Osteocyte (in vitro differentiated cells): ENCODE results near the gene PA2G4. TPM values are rescaled to one million over a fixed set of nuclear protein-coding genes. Genes with fewer than 3 reads are reported as not detected.

Source experiments
- DNase-seq: peaks from one replicate; pipeline ENCODE4 v3.0.0; 2021; ENCODE audit warnings: mixed read lengths; ENCODE audit not compliant: unreplicated experiment; ENCODE audit errors: extremely low spot score
- H3K27ac Mint-ChIP-seq: one replicate; pipeline ENCODE4 v1.8.0; 2021; ENCODE audit warnings: mild to moderate bottlenecking, mixed read lengths; ENCODE audit not compliant: unreplicated experiment
- H3K27me3 Mint-ChIP-seq: one replicate; pipeline ENCODE4 v1.8.0; 2021; ENCODE audit warnings: mixed read lengths; ENCODE audit not compliant: unreplicated experiment
- H3K36me3 Mint-ChIP-seq: one replicate; pipeline ENCODE4 v1.8.0; 2021; ENCODE audit warnings: mixed read lengths; ENCODE audit not compliant: unreplicated experiment
- H3K4me1 Mint-ChIP-seq: one replicate; pipeline ENCODE4 v1.8.0; 2021; ENCODE audit warnings: mixed read lengths; ENCODE audit not compliant: unreplicated experiment
- H3K4me3 Mint-ChIP-seq: one replicate; pipeline ENCODE4 v1.8.0; 2021; ENCODE audit warnings: mild to moderate bottlenecking, moderate library complexity, mixed read lengths; ENCODE audit not compliant: unreplicated experiment
- H3K9me3 Mint-ChIP-seq: one replicate; pipeline ENCODE4 v1.8.0; 2021; ENCODE audit warnings: mixed read lengths; ENCODE audit not compliant: unreplicated experiment
- CTCF ChIP-seq: fragments of 200-600 bp; sonication (generic); IDR thresholded peaks from 2 replicates; pipeline ENCODE4 v1.5.0; 2021; ENCODE audit warnings: antibody characterized with exemption, mild to moderate bottlenecking, moderate library complexity
- total RNA-seq: library from RNA; stranded (reverse); gene quantifications from 2 replicates; pipeline ENCODE4 v1.2.1, GENCODE V29; 2021

The PA2G4 gene
- total RNA-seq, 1 donor from 2014 or later, result 85.9 TPM

- no peak for DNase-seq
- Mint-ChIP-seq H3K27ac (no peak overlapping the region), H3K36me3 (peaks cover 65% of the 10 kb centered on the region), H3K9me3 (no peaks in the 10 kb centered on the region), H3K4me3 (no peak overlapping the region), H3K4me1 (peaks cover 4% of the 10 kb centered on the region), H3K27me3 (no peaks in the 10 kb centered on the region)
- TF ChIP-seq CTCF, result no peak
Observed at GRCh38 chr12:56141946-56142784, 37.8 kb downstream of the PA2G4 start.

GRCh38 chr12:56143217-56143616, 38.9 kb downstream of the PA2G4 start:
- peaks cover 55% of the 10 kb centered on the region for H3K36me3 Mint-ChIP-seq
- no peaks in the 10 kb centered on the region for H3K27me3 Mint-ChIP-seq
- H3K4me1 Mint-ChIP-seq, result peaks cover 4% of the 10 kb centered on the region
- no peak overlapping the region for H3K4me3 Mint-ChIP-seq
- H3K9me3 Mint-ChIP-seq, result no peaks in the 10 kb centered on the region
- no peak overlapping the region for H3K27ac Mint-ChIP-seq
- DNase-seq, result no peak
- no peak for TF ChIP-seq CTCF

- H3K27ac Mint-ChIP-seq, result no peak overlapping the region
- H3K4me1 Mint-ChIP-seq, result peaks cover 4% of the 10 kb centered on the region
- peaks cover 49% of the 10 kb centered on the region for H3K36me3 Mint-ChIP-seq
- H3K27me3 Mint-ChIP-seq, result no peaks in the 10 kb centered on the region
- H3K9me3 Mint-ChIP-seq, result no peaks in the 10 kb centered on the region
- TF ChIP-seq CTCF, result no peak
- DNase-seq, result no peak
- H3K4me3 Mint-ChIP-seq, result no peak overlapping the region
Observed at GRCh38 chr12:56143870-56144269, 39.5 kb downstream of the PA2G4 start.

- H3K9me3 Mint-ChIP-seq, result no peaks in the 10 kb centered on the region
- peaks cover 4% of the 10 kb centered on the region for H3K4me1 Mint-ChIP-seq
- H3K36me3 Mint-ChIP-seq, result peaks cover 43% of the 10 kb centered on the region
- H3K27me3 Mint-ChIP-seq, result no peaks in the 10 kb centered on the region
- H3K27ac Mint-ChIP-seq, result peak overlapping the region; percentile 7
- no peak overlapping the region for H3K4me3 Mint-ChIP-seq
- TF ChIP-seq CTCF, result no peak
- DNase-seq, result no peak
Observed at GRCh38 chr12:56145217-56145616, 40.9 kb downstream of the PA2G4 start.

GRCh38 chr12:56146492-56147460, 42.4 kb downstream of the PA2G4 start:
- H3K9me3 Mint-ChIP-seq, result no peaks in the 10 kb centered on the region
- H3K36me3 Mint-ChIP-seq, result peaks cover 32% of the 10 kb centered on the region
- no peak for TF ChIP-seq CTCF
- no peak overlapping the region for H3K4me3 Mint-ChIP-seq
- no peak overlapping the region for H3K27ac Mint-ChIP-seq
- H3K4me1 Mint-ChIP-seq, result peaks cover 17% of the 10 kb centered on the region
- DNase-seq, result no peak
- no peaks in the 10 kb centered on the region for H3K27me3 Mint-ChIP-seq
